HL-60 (cell line): Measurements from ENCODE around the gene CATSPER4.

Experiments
- DNase-seq, 2 experiments: peaks; one replicate each; pipeline ENCODE4 v3.0.0-alpha.2; 2010 to 2020; ENCODE audit warnings: low read depth in 1 of 2, low spot score in 1 of 2
- H3K27ac ChIP-seq: fragments of 250-450 bp; sonication (Bioruptor Pico); replicated peaks from 2 replicates; pipeline ENCODE4 v1.5.1; 2020; ENCODE audit warnings: mild to moderate bottlenecking, moderate library complexity
- H3K27me3 ChIP-seq: fragments of 250-450 bp; sonication (Bioruptor Pico); 2 replicates; pipeline ENCODE4 v1.5.1; 2021; ENCODE audit warnings: mild to moderate bottlenecking, moderate library complexity; ENCODE audit not compliant: insufficient read depth, poor library complexity, severe bottlenecking
- H3K4me3 ChIP-seq: replicated peaks from 2 replicates; pipeline ENCODE4 v1.5.1; 2011; ENCODE audit warnings: mild to moderate bottlenecking, control low read depth, low read length; ENCODE audit not compliant: insufficient read depth
- GABPA ChIP-seq: IDR thresholded peaks from 2 replicates; pipeline ENCODE4 v1.6.1; 2012; ENCODE audit warnings: low read depth
- POLR2AphosphoS5 ChIP-seq: IDR thresholded peaks from 2 replicates; pipeline ENCODE4 v1.6.1; 2012; ENCODE audit warnings: low read depth
- SPI1 ChIP-seq: IDR thresholded peaks from 2 replicates; pipeline ENCODE4 v1.6.1; 2012; ENCODE audit warnings: low read depth, mild to moderate bottlenecking, borderline replicate concordance
- TF ChIP-seq, protein P1 (sequence below): IDR thresholded peaks from one replicate; pipeline ENCODE4 v1.5.1; 2011; ENCODE audit warnings: low read length, control low read depth, inconsistent platforms; ENCODE audit not compliant: insufficient read depth
- TF ChIP-seq, protein P2 (sequence below): IDR thresholded peaks from 2 replicates; pipeline ENCODE4 v1.6.1; 2012; ENCODE audit warnings: low read depth; ENCODE audit not compliant: insufficient replicate concordance

Gene CATSPER4

DNA sequence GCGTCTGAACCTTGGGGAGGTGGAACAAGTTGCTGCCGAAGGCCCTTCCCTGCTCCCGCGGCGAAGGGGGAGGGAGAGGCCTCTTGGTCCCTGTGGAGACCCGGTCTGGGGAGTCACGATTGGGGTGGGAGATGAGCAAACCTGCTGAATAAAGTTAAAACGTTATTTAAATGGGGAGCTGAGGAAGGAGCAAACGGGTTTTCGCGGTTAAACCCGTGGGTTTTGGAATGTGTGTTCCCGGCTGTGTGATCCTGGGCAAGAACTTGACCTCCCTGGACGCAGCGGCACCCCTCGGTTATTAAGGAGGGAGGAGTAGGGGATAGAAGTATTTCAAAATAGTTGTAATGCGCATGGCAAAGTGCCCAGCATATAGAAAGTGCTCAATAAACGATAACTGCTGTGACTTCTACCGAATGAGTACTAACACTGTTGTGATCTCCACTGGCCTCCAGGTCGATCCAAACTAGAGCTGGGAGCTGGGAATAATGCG, 28.1 kb upstream of the CATSPER4 start:
- H3K27me3 ChIP-seq = peaks cover 3% of the 10 kb centered on the region
- DNase-seq = peak in 1 of 2 experiments; percentile 26
- TF ChIP-seq, protein P1, sequence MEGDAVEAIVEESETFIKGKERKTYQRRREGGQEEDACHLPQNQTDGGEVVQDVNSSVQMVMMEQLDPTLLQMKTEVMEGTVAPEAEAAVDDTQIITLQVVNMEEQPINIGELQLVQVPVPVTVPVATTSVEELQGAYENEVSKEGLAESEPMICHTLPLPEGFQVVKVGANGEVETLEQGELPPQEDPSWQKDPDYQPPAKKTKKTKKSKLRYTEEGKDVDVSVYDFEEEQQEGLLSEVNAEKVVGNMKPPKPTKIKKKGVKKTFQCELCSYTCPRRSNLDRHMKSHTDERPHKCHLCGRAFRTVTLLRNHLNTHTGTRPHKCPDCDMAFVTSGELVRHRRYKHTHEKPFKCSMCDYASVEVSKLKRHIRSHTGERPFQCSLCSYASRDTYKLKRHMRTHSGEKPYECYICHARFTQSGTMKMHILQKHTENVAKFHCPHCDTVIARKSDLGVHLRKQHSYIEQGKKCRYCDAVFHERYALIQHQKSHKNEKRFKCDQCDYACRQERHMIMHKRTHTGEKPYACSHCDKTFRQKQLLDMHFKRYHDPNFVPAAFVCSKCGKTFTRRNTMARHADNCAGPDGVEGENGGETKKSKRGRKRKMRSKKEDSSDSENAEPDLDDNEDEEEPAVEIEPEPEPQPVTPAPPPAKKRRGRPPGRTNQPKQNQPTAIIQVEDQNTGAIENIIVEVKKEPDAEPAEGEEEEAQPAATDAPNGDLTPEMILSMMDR = no peak
- TF ChIP-seq POLR2AphosphoS5 (no peak), SPI1 (no peak), GABPA (no peak)
- TF ChIP-seq, protein P2, sequence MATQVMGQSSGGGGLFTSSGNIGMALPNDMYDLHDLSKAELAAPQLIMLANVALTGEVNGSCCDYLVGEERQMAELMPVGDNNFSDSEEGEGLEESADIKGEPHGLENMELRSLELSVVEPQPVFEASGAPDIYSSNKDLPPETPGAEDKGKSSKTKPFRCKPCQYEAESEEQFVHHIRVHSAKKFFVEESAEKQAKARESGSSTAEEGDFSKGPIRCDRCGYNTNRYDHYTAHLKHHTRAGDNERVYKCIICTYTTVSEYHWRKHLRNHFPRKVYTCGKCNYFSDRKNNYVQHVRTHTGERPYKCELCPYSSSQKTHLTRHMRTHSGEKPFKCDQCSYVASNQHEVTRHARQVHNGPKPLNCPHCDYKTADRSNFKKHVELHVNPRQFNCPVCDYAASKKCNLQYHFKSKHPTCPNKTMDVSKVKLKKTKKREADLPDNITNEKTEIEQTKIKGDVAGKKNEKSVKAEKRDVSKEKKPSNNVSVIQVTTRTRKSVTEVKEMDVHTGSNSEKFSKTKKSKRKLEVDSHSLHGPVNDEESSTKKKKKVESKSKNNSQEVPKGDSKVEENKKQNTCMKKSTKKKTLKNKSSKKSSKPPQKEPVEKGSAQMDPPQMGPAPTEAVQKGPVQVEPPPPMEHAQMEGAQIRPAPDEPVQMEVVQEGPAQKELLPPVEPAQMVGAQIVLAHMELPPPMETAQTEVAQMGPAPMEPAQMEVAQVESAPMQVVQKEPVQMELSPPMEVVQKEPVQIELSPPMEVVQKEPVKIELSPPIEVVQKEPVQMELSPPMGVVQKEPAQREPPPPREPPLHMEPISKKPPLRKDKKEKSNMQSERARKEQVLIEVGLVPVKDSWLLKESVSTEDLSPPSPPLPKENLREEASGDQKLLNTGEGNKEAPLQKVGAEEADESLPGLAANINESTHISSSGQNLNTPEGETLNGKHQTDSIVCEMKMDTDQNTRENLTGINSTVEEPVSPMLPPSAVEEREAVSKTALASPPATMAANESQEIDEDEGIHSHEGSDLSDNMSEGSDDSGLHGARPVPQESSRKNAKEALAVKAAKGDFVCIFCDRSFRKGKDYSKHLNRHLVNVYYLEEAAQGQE = no peak
- H3K27ac ChIP-seq = no peak overlapping the region
- peak overlapping the region; percentile 26 for H3K4me3 ChIP-seq

DNA sequence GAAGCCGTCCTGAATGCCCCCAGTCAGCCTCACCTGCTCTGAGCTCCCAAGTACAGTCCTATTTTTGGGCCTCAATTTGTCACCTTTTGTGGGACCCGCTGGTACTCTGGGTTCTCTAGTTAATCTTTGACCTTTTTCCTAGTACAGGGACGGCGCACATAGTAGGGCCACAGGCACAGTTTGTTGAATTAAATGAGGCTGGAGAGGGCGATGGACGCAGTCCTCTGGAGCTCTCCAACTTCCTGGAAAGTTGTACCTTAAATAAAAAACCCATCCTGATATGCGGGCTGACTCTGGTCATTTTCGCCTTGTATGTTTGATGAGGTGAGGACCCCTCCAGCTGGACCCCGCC, 26.7 kb upstream of the CATSPER4 start:
- Histone ChIP-seq H3K27ac (no peak overlapping the region), H3K27me3 (peaks cover 3% of the 10 kb centered on the region), H3K4me3 (peak overlapping the region; percentile 46)
- no peak for DNase-seq
- TF ChIP-seq GABPA = no peak
- TF ChIP-seq, protein P1 = no peak
- TF ChIP-seq, protein P2 = no peak
- no peak for TF ChIP-seq SPI1
- TF ChIP-seq POLR2AphosphoS5 = no peak

DNA sequence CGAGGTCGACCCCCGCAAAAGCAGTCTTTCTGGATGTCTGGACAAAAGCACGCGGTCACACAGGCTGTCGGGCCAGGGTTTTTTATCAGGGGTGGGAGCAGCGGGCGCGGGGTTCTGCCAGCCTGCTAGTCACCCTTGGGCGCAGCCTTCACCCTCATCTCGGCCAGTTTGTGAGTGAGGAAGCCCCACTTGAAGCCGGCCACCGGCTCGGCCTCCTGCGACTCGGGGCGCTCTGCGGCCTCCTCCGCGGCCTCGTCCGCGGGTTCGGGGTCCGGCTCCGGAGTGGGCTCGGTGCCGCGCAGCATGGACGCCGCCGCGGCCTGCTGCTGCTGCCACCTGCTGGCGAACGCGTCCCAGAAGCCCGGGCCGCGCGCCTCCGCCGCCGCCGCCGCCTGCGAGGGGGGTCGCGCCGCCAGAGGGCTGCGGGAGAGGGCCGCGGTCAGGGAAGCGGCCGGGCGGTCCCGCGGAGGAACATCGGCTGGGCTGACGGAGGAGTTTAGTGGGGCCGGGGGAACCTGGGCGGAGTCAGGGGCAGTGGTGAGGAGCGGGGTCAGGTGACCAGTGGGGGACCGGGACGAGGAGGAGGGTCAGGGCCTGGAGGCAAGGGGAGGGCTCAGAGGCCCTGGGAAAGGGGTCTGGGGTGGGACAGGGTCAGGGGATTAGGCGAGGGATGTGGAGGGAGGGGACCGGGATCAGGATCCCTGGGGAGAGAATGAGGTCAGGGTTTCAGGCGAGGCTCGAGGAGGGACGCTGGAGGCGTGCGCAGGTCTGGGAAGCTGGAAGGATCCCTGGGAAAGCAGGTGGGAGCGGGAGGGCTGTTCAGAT, 26.2 kb upstream of the CATSPER4 start:
- no peak for TF ChIP-seq SPI1
- TF ChIP-seq GABPA = no peak
- TF ChIP-seq, protein P1 = no peak
- TF ChIP-seq POLR2AphosphoS5 = no peak
- TF ChIP-seq, protein P2 = no peak
- peak in 1 of 2 experiments; percentile 26 for DNase-seq
- H3K27ac ChIP-seq = no peak overlapping the region
- peaks cover 3% of the 10 kb centered on the region for H3K27me3 ChIP-seq
- peak overlapping the region; percentile 46 for H3K4me3 ChIP-seq
